ENCODE data around the gene AKIRIN2.

AKIRIN2 gene

DNA sequence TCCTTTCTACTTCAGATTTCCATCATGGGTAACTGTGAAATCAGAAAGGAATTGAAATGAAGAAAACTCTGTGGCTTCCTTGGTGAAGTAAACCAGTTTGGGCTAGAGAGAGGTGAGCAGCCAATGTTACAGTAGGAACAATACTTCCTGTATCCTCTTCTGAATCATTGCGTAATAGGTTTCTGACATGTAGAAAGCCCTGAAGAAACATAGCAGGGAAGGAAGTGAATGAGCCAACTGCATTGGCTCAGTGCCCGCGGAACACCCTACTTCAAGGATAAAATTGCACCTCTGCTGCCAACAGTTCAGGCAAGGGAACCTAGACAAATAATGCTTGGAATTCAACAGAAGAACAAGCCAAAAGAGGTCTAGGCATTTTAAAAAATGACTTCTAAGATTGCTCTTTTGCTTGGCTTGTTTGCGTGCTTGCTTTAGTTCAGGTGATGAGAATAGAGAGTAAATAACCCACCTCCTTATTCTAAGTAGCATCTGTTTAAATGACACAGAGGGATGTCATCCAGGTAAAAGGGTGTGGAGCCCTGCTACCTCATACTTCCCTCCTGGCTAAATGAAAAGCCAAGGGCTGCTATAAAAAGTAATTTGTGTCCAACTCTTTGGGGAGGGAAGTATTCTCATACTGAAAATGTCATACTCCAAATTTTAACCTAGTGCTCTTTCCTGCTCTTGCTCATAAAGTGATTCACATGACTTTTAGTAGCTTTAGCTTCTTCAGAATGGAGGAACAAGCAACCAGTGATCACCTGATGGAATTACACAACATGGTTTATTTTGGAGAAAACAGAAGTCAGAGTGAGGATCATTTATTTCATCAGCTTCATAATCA lies 30.0 kb upstream of the AKIRIN2 start:
- Histone ChIP-seq H3K4me3 (ENCODE audit: low read depth, low read length) (peak overlapping the region; percentile 43), H3K27me3 (ENCODE audit: insufficient read depth, low read length) (no peaks in the 10 kb centered on the region), H3K27ac (ENCODE audit: low read depth, low read length) (peak overlapping the region; percentile 91), H2AFZ (ENCODE audit: low read length, unreplicated experiment) (peak overlapping the region; percentile 55), H3K79me2 (ENCODE audit: control insufficient read depth, insufficient read depth, low read length, unreplicated experiment) (no peaks in the 10 kb centered on the region), H3K36me3 (ENCODE audit: insufficient read depth, low read length) (no peaks in the 10 kb centered on the region), H3K4me1 (ENCODE audit: control insufficient read depth, insufficient read depth, low read length, unreplicated experiment) (peaks cover 31% of the 10 kb centered on the region)

- Histone ChIP-seq H3K27ac (ENCODE audit: low read depth, low read length) (no peak overlapping the region), H3K4me1 (ENCODE audit: control insufficient read depth, insufficient read depth, low read length, unreplicated experiment) (peaks cover 31% of the 10 kb centered on the region), H3K27me3 (ENCODE audit: insufficient read depth, low read length) (no peaks in the 10 kb centered on the region), H3K4me3 (ENCODE audit: low read depth, low read length) (no peak overlapping the region), H2AFZ (ENCODE audit: low read length, unreplicated experiment) (no peak overlapping the region), H3K36me3 (ENCODE audit: insufficient read depth, low read length) (no peaks in the 10 kb centered on the region), H3K79me2 (ENCODE audit: control insufficient read depth, insufficient read depth, low read length, unreplicated experiment) (no peaks in the 10 kb centered on the region)
These were observed 29.0 kb upstream of the AKIRIN2 start for GRCh38 chr6:87731080-87731479.

GRCh38 chr6:87729965-87730719 lies 28.1 kb upstream of the AKIRIN2 start:
- Histone ChIP-seq H3K79me2 (ENCODE audit: control insufficient read depth, insufficient read depth, low read length, unreplicated experiment) (no peaks in the 10 kb centered on the region), H2AFZ (ENCODE audit: low read length, unreplicated experiment) (no peak overlapping the region), H3K4me1 (ENCODE audit: control insufficient read depth, insufficient read depth, low read length, unreplicated experiment) (peaks cover 31% of the 10 kb centered on the region), H3K27me3 (ENCODE audit: insufficient read depth, low read length) (no peaks in the 10 kb centered on the region), H3K27ac (ENCODE audit: low read depth, low read length) (no peak overlapping the region), H3K4me3 (ENCODE audit: low read depth, low read length) (no peak overlapping the region), H3K36me3 (ENCODE audit: insufficient read depth, low read length) (no peaks in the 10 kb centered on the region)

DNA sequence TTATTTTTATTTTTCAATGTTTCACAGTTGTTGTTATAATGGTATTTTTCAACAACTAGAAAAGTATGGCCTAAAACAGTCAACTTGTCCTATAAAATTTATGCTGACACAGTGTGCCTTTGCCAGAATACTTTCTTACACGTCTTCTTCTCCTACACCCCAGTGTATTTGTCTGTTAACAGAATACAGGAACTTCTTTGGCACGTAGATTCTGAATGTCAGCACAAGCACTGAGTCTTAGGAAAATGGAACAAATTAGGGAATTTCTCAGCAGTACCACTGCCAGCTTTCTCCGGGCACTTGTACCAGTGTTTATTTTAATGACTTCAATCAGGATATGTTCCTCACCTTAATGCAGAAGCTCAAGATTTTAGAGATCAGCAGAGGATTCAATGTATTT lies 26.7 kb upstream of the AKIRIN2 start:
- Histone ChIP-seq H3K79me2 (ENCODE audit: control insufficient read depth, insufficient read depth, low read length, unreplicated experiment) (no peaks in the 10 kb centered on the region), H3K36me3 (ENCODE audit: insufficient read depth, low read length) (no peaks in the 10 kb centered on the region), H3K27ac (ENCODE audit: low read depth, low read length) (no peak overlapping the region), H3K4me3 (ENCODE audit: low read depth, low read length) (no peak overlapping the region), H3K4me1 (ENCODE audit: control insufficient read depth, insufficient read depth, low read length, unreplicated experiment) (peaks cover 33% of the 10 kb centered on the region), H3K27me3 (ENCODE audit: insufficient read depth, low read length) (no peaks in the 10 kb centered on the region), H2AFZ (ENCODE audit: low read length, unreplicated experiment) (no peak overlapping the region)

DNA sequence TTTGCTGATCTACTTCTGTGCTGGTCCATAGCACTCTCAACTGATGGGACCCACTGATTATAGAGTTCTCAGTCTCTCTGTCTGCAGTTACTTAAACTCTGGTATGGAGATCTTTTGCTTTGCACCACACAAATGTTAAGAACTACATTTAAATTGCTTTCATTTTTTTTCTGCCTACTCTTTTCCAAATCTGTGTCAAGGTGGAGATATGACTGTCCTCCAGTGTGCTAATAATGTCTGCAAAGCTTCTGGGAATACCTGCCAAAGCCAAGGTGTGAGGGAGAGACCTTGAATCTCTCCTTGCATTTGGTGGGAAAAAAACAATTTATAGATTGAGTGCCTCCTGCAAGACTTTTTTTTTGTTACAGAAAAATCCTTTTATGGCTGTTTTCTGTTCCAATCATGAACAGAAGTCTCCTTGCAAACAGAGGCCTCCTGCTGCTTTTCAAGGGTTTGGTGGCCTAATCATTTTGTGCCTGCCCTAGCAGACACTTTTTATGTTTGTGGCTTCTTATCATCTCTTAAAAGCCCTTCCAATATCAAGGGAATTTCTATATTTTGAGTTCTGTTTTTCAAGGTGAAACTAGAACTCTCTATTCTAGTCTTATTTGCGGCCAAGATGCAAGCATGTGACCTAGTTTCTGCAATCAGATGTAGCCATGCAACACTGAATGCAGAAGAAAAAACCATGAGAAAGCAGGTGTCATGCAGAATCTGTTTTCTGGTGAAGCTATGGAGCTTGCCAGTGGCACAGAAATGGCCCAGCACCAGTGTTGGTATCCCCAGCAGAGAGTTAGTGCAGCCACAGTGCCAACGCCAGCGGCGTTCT lies 23.2 kb upstream of the AKIRIN2 start:
- Histone ChIP-seq H3K4me1 (ENCODE audit: control insufficient read depth, insufficient read depth, low read length, unreplicated experiment) (peaks cover 32% of the 10 kb centered on the region), H3K36me3 (ENCODE audit: insufficient read depth, low read length) (no peaks in the 10 kb centered on the region), H3K4me3 (ENCODE audit: low read depth, low read length) (no peak overlapping the region), H2AFZ (ENCODE audit: low read length, unreplicated experiment) (no peak overlapping the region), H3K79me2 (ENCODE audit: control insufficient read depth, insufficient read depth, low read length, unreplicated experiment) (no peaks in the 10 kb centered on the region), H3K27ac (ENCODE audit: low read depth, low read length) (no peak overlapping the region), H3K27me3 (ENCODE audit: insufficient read depth, low read length) (no peaks in the 10 kb centered on the region)

DNA sequence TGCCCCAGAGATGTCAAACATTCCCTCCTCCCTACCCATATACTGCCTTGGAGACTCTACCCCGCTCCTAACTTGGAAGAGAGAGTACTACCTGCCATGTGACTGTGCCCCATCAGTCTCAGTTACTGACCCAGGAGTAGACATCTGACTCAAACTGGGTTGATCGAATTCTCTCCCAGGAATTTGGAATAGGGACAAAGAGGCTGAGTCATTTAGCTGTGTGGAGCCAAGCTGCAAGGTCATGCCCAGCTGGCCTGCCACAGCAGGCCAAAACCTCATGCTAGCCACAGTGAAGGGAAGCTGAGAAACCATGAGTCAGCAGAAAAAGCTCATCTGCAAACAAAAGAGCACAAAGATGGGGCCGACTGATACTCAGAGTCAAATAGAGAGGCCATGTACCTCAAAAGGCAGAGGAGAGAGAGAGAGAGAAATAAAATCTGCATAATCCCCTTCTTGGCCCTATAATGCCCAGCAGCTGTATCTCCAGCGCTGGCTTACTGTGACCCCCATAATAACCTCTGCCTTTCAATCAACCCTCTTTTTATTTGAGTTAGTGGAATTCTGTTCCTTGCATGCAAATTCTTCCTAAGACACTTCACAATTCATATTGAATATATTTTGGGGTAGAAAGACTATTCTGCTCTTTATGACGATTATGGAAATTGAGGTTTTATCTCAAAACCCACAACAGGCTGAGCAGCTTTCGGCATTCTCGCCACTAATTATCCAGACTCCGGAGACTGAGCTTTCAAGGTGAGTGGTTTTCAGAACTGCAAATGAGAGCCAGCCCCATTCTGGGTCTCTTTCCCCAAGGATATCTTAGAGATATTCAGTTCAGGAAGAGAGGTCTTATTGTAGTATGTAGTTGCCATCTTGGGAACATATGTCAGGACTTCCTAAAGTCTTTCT lies 21.4 kb upstream of the AKIRIN2 start:
- Histone ChIP-seq H3K27ac (ENCODE audit: low read depth, low read length) (peak overlapping the region; percentile 73), H3K79me2 (ENCODE audit: control insufficient read depth, insufficient read depth, low read length, unreplicated experiment) (no peaks in the 10 kb centered on the region), H3K4me3 (ENCODE audit: low read depth, low read length) (peak overlapping the region; percentile 4; the same call in 1 of the 2 replicates), H3K4me1 (ENCODE audit: control insufficient read depth, insufficient read depth, low read length, unreplicated experiment) (peaks cover 38% of the 10 kb centered on the region), H2AFZ (ENCODE audit: low read length, unreplicated experiment) (peak overlapping the region; percentile 42), H3K36me3 (ENCODE audit: insufficient read depth, low read length) (no peaks in the 10 kb centered on the region), H3K27me3 (ENCODE audit: insufficient read depth, low read length) (no peaks in the 10 kb centered on the region)

DNA sequence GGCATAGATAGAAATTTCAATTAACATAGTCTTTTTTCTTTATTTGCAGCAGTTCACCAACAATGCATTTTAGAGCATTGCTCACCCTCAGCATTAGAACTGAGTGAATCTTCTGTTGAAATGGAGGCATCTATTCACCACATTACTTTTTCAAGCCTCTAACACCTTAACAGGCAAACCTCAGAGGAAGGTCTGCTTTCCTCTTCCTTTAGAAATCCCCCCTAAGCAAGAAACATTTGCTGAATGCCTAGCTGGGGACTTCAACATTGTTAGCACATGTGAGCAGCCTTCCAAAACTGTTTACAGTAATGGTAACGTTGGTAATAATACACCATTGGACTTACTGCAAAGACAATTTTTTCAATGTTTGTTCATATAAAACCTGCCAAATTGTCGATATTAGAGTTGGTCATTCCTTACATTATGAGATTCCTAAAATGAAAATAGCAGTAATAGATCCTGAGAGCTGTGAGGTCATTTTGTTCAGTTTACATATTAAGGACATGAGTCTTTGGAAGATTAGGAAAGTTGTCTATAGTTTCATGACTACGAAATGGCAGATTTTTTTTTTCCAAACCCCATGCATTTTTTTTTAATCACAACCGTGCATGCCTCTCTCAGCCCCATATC lies 20.6 kb upstream of the AKIRIN2 start:
- Histone ChIP-seq H3K4me1 (ENCODE audit: control insufficient read depth, insufficient read depth, low read length, unreplicated experiment) (peaks cover 36% of the 10 kb centered on the region), H3K79me2 (ENCODE audit: control insufficient read depth, insufficient read depth, low read length, unreplicated experiment) (no peaks in the 10 kb centered on the region), H3K27me3 (ENCODE audit: insufficient read depth, low read length) (no peaks in the 10 kb centered on the region), H2AFZ (ENCODE audit: low read length, unreplicated experiment) (no peak overlapping the region), H3K36me3 (ENCODE audit: insufficient read depth, low read length) (no peaks in the 10 kb centered on the region), H3K4me3 (ENCODE audit: low read depth, low read length) (peak overlapping the region; percentile 4; the same call in 1 of the 2 replicates), H3K27ac (ENCODE audit: low read depth, low read length) (peak overlapping the region; percentile 70)

- Histone ChIP-seq H3K79me2 (ENCODE audit: control insufficient read depth, insufficient read depth, low read length, unreplicated experiment) (no peaks in the 10 kb centered on the region), H2AFZ (ENCODE audit: low read length, unreplicated experiment) (no peak overlapping the region), H3K4me3 (ENCODE audit: low read depth, low read length) (no peak overlapping the region), H3K36me3 (ENCODE audit: insufficient read depth, low read length) (no peaks in the 10 kb centered on the region), H3K4me1 (ENCODE audit: control insufficient read depth, insufficient read depth, low read length, unreplicated experiment) (peaks cover 36% of the 10 kb centered on the region), H3K27me3 (ENCODE audit: insufficient read depth, low read length) (no peaks in the 10 kb centered on the region), H3K27ac (ENCODE audit: low read depth, low read length) (no peak overlapping the region)
These were observed 19.3 kb upstream of the AKIRIN2 start for GRCh38 chr6:87721311-87721710.

GRCh38 chr6:87718662-87719433 lies 16.8 kb upstream of the AKIRIN2 start:
- H3K4me3 ChIP-seq (ENCODE audit: low read depth, low read length) = no peak overlapping the region
- H3K36me3 ChIP-seq (ENCODE audit: insufficient read depth, low read length) = no peaks in the 10 kb centered on the region
- peak overlapping the region; percentile 58 for H3K27ac ChIP-seq (ENCODE audit: low read depth, low read length)
- no peak overlapping the region for H2AFZ ChIP-seq (ENCODE audit: low read length, unreplicated experiment)
- no peaks in the 10 kb centered on the region for H3K27me3 ChIP-seq (ENCODE audit: insufficient read depth, low read length)
- H3K79me2 ChIP-seq (ENCODE audit: control insufficient read depth, insufficient read depth, low read length, unreplicated experiment) = no peaks in the 10 kb centered on the region
- peaks cover 52% of the 10 kb centered on the region for H3K4me1 ChIP-seq (ENCODE audit: control insufficient read depth, insufficient read depth, low read length, unreplicated experiment)

Measured in ACC112 (cell line).